Measurements from ENCODE around the gene CEMIP.
"Not testable (repeated sequence)": the region's sequence is repeated elsewhere in the genome, so short reads cannot be mapped to it uniquely, and the experiment has no call there.

Gene CEMIP

GRCh38 chr15:80957976-80958375 is 178.8 kb downstream of the CEMIP start:
- in situ Hi-C loops (cut with HindIII; ENCODE audit: low sequenced_read_pairs), result no loop called here
- no peak for TF ChIP-seq CTCF (IDR thresholded peaks at IDR 0.05; ENCODE audit: low read depth, low read length)
- no peak overlapping the region for H3K4me3 ChIP-seq (ENCODE audit: low read depth, low read length)
- DNase-seq (ENCODE audit: low read depth, low spot score), result no peak

GRCh38 chr15:80958818-80959495 is 179.8 kb downstream of the CEMIP start:
- no peak overlapping the region for H3K4me3 ChIP-seq (ENCODE audit: low read depth, low read length)
- no peak for TF ChIP-seq CTCF (IDR thresholded peaks at IDR 0.05; ENCODE audit: low read depth, low read length)
- in situ Hi-C loops (cut with HindIII; ENCODE audit: low sequenced_read_pairs), result no loop called here
- no peak for DNase-seq (ENCODE audit: low read depth, low spot score)

- H3K4me3 ChIP-seq (ENCODE audit: low read depth, low read length); in situ Hi-C loops (cut with HindIII; ENCODE audit: low sequenced_read_pairs): not testable (repeated sequence)
Measured at GRCh38 chr15:80965454-80965853, 186.3 kb downstream of the CEMIP start.

GRCh38 chr15:80966431-80967197 is 187.4 kb downstream of the CEMIP start:
- H3K4me3 ChIP-seq (ENCODE audit: low read depth, low read length), result no peak overlapping the region
- no peak for TF ChIP-seq CTCF (IDR thresholded peaks at IDR 0.05; ENCODE audit: low read depth, low read length)
- no peak for DNase-seq (ENCODE audit: low read depth, low spot score)
- in situ Hi-C loops (cut with HindIII; ENCODE audit: low sequenced_read_pairs), result no loop called here

More at GRCh38 chr15:80965454-80965853, 186.3 kb downstream of the CEMIP start:
- DNase-seq (ENCODE audit: low read depth, low spot score), result not testable (repeated sequence)

GRCh38 chr15:80967451-80967850 is 188.3 kb downstream of the CEMIP start:
- no peak overlapping the region for H3K4me3 ChIP-seq (ENCODE audit: low read depth, low read length)
- no peak for TF ChIP-seq CTCF (IDR thresholded peaks at IDR 0.05; ENCODE audit: low read depth, low read length)
- DNase-seq (ENCODE audit: low read depth, low spot score), result peak; percentile 70
- in situ Hi-C loops (cut with HindIII; ENCODE audit: low sequenced_read_pairs), result no loop called here

- no peak overlapping the region for H3K4me3 ChIP-seq (ENCODE audit: low read depth, low read length)
- DNase-seq (ENCODE audit: low read depth, low spot score), result no peak
- in situ Hi-C loops (cut with HindIII; ENCODE audit: low sequenced_read_pairs), result no loop called here
- TF ChIP-seq CTCF (IDR thresholded peaks at IDR 0.05; ENCODE audit: low read depth, low read length), result no peak
Measured at GRCh38 chr15:80967991-80968510, 188.9 kb downstream of the CEMIP start.

- in situ Hi-C loops (cut with HindIII; ENCODE audit: low sequenced_read_pairs), result no loop called here
- no peak overlapping the region for H3K4me3 ChIP-seq (ENCODE audit: low read depth, low read length)
- no peak for TF ChIP-seq CTCF (IDR thresholded peaks at IDR 0.05; ENCODE audit: low read depth, low read length)
- DNase-seq (ENCODE audit: low read depth, low spot score), result no peak
Measured at GRCh38 chr15:80969316-80969715, 190.1 kb downstream of the CEMIP start.

Data from astrocyte of the spinal cord (primary cell).